22Rv1 (cell line): ENCODE measurements around the gene EXD3.

Source experiments
- CTCF ChIP-seq: fragments of 450-650 bp; IDR thresholded peaks from 2 replicates; pipeline ENCODE4 v1.5.1; 2017; ENCODE audit warnings: mild to moderate bottlenecking
- ZFX ChIP-seq: fragments of 450-650 bp; IDR thresholded peaks from 2 replicates; pipeline ENCODE4 v1.6.1; 2017; ENCODE audit warnings: antibody characterized with exemption, borderline replicate concordance

GRCh38 chr9:137300567-137301080 lies 122.3 kb downstream of the EXD3 start:
- no peak for TF ChIP-seq CTCF
- TF ChIP-seq ZFX: no peak
